OCI-M2 (cell line): ENCODE results near the gene ARMC2.
"Not testable (repeated sequence)": the region's sequence is repeated elsewhere in the genome, so short reads cannot be mapped to it uniquely, and the experiment has no call there.

Source experiments
- DNase-seq: peaks from one replicate; lab custom pipeline; 2025; ENCODE audit not compliant: unreplicated experiment; lab: John Stamatoyannopoulos, UW

The ARMC2 gene

DNA sequence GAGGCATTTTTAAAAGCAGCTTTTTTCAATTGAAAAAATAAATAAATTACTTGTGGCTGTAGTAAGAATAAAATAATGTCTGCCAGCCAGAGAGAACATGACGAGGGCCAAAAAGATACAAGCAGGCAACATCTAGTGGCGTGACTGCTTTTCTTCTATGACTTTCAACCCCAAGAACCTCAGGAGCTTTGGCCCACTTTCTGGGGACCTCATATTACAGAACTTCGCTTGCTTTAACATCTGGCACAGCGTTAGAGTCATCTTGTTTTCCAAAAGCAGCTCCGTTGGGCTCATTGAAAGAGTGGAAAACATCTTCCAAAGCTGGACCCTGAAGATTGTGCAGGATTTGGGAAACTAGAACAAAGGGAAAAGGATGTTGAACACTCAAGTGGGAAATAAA is 67.0 kb downstream of the ARMC2 start:
- DNase-seq = no peak

DNA sequence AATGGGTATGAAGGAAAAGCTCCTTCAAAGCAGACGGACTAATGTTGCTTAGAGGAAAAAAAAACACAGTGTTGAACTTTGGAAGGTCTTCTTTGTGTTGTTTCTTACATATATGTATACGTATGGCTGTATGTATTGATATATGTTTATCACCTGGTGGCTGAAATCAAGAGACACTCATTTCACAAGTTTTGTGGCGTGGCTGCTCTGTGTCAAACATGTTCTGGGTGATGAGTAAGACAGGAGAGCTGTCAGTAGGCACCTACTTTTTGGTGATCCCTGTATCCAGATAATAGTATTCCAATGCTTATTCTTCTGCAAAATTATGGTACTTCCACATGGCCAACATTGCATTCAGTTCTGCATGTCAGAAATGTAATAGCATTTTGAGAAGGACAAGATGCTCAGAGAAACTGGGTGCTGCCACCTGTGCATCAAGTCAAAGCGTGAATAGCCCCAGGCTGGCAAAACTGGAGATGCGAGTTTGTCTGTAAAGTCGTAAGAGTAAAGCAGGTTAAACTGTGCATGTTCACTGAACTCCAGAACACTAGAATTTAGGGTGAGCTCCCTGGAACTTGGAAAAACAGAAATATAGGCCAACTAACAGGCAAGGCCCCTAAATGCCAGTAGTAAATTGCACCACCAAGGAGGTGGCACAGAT is 67.9 kb downstream of the ARMC2 start:
- DNase-seq = no peak

DNA sequence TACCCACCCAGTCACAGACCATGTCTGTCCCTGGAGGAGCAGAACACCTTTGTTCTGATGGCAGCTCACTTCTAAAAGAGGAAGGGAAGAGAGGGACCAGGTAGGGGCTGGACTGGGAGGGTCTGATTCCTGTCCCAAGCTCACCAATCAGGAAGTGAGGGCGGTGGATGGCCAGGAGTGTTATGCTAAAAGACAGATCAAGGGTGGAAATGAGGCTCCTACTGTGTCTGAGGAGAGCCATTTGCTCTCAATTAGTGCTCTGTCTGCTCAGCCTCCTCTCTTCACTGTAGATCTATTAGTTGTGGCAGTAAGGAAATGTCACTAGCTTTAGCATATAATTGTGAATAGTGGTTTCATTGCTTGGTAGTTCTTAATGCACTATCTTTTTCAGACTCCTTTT is 72.5 kb downstream of the ARMC2 start:
- DNase-seq = no peak

DNA sequence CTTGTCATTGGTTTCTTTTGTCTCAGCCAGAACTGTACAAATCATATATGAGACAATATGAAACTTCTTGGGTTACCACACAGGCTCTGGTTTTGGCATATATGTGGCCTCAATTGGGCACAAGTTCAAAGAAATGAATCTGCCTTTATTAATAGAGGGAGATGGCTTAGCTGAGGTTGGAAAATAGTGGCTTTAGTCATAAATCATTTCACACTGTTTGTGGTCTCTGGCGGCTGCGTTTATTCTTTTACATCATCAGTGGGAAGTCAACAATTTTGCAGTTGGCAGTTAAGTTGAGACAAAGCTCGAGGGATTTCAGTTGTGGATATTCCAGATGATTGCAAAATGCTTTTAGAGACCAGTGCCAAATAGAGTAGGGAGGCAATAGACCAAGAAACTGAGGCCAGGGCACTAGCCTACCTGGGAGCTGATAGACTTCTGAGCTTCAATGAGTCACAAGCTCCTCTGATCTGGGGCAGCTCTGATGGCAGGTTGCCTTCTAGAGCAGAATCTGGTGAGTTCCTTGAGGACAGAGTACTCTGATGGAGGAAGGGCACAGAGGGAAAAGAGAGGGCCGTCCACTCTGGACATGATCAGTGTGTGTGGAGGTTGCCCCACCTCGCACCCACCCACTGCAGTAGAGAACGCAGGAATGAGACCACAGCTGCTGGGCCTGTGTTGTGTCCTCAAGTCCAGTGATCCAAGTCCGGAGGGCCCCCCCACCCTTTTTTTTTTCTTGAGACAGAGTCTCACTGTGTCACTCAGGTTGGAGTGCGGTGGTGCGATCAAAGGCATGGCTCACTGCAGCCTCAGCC is 73.5 kb downstream of the ARMC2 start:
- no peak for DNase-seq

DNA sequence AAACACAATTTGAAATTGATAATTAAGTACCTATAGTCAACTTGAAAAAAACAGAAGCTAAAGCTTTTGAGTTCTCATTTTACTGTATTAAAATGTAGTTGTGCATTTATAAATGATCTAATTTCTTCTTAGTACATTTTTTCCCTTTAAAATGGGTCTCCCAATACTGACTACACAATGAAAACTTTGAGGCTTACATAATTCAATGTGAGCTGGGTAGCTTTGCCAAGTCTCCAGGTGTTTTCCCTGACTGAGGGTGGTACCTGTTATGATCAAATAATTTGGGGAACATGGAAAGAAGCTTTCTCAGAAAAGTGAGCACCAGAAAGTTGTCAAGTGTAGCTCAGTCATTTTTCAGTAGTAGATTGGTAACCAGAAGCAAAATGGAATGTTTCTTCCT is 74.3 kb downstream of the ARMC2 start:
- DNase-seq = no peak

DNA sequence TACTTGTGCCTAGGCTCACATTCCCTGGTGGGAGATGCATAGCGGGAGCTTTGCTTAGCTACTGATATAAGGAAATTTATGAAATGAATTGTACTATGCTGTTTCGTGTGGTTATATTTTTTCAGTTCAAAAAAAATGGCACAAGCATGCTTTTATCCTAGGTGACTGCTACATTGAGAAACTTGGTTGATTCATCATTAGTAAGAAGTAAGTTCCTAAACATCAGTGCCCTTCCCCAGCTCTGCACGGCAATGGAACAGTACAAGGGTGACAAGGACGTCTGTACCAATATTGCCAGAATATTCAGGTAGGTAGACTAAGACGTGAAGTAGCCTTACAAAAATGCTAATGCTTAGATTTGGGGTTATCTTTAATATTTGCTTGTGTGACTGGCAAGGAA is 79.7 kb downstream of the ARMC2 start:
- DNase-seq = no peak

DNA sequence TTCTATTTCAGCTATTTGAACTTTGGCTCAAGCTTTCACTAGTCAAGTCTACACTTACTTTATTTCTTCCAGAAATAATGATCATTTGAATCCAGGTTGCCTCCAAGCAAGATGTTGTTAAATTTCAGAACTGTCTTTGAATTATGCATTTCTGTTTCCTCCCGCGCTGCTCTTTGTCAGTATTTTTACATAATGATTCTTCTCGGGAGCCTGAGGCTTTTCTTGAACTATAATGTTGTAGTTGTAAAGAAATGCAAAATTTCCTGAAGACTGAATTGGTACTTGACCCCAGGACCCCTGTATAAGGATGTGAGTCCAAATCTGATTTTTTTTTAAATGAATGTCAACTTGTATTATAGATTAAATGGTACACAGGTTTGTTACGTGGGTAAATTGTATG is 80.4 kb downstream of the ARMC2 start:
- DNase-seq = no peak

DNA sequence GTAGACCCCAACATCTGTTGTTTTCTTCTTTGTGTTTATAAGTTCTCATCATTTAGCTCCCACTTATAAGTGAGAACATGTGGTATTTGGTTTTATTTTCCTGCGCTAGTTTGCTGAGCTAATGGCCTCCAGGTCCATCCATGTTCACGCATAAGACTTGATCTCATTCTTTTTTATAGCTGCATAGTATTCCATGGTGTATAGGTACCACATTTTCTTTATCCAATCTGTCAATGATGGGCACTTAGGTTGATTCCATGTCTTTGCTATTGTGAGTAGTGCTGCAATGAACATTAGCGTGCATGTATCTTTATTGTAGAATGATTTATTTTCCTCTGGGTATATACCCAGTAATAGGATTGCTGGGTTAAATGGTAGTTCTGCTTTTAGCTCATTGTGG is 82.9 kb downstream of the ARMC2 start:
- not testable (repeated sequence) for DNase-seq

DNA sequence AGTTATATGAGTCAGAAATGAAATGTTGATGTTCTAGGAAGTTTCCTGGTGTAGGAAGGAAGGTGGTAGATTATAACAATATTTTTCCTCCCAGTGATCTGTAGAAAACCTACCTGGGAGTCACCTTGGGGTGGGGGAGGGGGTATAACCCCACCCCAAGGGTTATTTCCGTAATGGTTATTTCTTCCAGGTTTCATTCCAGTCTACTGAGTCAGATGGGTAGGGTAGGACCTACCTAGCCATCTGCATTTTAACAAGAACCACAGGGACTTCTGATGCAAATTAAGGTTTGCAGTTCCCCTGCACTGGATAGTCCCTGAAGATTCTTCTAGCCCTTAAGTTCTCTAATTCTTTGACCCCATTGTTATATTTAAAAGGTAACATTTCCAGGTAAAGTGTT is 88.9 kb downstream of the ARMC2 start:
- no peak for DNase-seq

DNA sequence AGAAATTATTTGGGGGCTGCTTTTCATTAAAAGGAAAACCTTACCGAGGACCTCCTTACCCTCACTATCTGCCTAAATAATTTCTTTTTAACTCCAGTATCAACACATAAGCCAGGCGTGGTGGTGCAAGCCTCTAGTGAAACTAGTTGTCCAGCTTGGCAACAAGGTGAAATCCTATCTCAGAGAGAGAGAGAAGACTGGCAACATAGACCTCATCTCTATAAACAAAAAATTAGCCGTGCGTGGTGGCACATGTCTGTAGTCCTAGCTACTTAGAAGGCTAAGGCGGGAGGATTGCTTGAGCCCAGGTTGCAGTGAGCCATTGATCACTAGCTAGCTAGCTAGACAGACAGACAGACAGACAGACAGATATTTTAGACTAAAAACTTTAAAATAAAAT is 92.5 kb downstream of the ARMC2 start:
- DNase-seq = no peak

DNA sequence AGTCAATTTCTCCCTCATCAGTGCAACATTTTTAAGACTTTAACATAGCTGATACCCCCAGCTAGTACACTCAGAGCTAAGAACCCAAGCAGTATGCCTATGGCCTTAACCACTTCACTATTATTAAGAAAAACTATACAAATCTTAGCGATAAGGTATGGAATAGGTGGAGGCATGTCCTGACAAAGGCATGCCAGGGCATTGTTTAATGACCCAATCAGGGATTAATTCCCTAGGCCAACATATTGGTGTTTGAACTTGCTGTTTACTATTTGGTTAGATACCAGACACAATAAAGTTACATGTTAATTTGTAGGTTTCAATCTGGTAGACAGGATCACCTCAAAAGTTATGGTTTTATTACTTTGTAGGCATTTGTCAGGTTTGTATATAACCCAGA is 93.1 kb downstream of the ARMC2 start:
- no peak for DNase-seq

DNA sequence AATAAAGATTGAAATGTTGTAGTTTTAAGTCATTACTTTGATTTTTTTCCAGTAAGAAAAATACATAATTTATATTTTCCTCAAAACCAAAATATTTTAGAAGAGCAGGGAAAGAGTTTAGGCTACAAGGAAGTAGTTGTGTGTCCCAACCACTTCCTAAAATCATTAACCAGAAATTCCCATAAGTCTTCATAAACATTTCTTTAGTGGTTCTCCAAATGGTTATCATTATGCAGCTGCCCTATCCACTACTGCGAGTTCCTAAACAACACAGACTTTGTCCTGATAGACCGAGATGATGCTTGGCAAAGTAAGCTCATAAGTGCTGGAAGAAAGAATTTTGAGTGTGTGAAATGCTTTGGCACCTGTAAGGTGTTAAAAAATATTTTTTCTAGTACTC is 93.6 kb downstream of the ARMC2 start:
- DNase-seq = no peak

DNA sequence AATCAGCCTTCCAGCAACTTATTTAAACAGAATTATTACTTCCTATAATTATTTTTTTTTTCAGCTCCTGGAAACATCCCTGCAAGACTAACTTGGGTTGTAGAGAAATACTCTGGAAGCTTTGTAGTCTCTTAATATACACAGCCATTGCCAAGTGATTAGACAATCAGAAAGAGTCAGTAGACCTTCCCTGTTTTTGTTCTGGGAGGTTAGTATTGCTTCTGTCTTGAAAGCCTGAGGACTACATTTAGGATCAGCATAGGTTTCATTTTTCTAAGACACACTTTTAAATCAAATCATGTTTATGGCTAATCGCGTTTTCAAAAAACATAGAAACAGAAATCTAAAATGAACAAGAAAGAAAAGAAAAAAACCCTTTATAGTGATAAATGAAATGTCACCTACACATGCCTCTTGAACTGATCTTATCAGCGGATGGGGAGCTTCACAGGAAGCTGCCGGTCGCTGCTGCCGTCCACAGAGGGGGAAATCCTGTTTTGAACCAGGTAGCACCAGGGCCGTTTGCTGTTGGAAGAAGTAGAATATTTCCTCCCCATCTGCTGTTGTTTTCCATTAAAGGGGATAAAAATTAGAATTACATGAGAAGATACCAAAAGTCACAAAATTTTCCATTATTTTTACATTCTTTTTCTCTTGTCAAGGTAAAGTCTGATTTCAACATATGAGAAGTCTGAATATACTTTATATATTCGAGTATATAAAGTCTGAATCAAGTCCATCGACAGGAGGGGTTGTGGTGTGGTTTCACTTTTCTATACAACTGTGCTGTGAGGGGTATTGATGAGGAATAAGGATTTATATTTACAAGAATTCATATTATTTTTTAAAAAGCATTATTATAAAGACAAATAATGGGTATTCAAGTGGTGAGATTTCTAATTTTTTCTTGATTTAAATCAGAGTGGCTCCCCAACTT is 94.6 kb downstream of the ARMC2 start:
- no peak for DNase-seq

DNA sequence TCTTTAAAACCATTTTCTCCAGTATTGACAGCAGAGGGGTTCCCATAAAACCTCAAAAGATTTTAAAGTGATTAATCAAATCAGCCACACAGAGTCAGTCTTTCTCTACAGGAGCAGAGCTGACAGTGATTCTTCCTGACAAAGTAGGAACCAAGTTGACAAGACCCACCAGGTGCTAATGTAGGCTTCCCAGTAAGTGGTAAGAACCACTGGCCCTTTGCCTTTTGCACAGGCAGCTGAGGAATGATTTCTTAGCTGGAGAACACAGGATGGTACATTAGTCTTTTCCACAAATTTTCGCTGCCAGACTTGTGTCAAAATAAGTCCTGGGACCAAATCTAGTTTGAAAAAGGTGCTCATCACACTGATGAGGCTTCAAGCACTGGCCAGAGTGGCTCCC is 95.8 kb downstream of the ARMC2 start:
- no peak for DNase-seq

DNA sequence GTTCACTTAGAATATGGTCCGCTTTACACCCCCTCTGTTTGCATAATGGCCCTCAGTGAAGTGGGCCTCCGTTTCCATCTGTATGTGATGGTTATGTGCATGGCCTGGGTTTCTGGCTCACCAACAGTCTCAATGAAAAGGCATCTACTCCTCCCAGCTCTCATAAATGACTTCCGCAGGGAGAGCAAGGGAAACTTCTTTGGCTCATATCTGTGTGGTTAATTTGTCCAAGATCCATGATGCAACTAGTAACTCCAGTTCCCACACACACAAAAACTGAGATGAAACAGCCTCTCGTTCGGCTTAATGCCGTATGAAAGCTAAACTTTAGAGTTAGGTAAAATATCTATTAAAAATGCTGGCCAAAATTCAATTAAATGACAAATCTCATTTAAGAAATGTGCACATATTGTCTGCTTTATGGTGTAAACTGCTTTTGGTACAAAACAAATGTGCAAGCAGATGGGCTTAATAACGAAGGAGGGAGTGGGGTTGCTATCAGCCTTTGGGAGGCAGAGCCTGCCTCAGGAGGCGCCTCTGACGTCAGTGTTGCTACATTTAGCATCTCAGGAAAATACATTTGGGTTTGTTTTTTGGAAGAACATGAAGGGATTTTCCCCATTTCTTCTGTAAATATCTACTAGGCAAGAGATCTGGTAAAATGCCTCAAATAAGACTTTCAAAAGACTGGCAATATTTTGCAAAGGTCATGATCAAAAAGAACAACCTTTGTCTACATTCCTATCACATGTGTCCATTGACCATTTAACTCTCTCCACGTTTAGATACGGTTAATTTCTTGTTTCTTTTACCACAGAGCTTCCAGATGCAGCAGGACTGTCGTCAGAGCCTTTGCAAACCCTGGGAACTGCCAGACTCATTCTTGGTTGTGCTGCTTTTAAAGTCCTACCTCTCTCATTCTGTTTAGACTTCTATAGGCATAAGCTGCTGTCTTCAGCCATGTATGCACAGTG is 96.8 kb downstream of the ARMC2 start:
- DNase-seq = no peak

DNA sequence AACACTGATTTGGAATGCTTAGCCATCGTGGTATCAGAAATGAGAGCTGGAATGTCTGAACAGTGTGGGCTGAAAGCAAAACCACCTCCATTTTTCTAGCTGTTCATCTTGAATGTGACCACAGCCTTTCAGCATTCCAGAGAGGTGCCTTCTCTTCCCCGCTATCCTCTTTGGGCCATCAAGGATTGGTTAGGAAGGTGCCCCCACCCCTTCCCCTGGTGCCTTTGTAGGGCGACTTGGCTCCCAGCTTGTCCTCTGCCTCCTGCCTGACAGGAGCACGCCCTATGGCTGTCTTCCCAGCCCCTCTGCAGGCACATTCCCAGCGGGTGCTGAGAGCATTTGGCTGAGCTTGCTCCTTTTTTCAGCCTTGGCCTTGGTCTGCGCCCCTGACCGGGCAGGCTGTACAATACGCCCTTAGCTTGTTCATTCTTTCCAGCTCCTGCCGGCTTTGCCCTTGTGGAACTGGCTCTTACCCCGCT is 97.5 kb downstream of the ARMC2 start:
- no peak for DNase-seq

DNA sequence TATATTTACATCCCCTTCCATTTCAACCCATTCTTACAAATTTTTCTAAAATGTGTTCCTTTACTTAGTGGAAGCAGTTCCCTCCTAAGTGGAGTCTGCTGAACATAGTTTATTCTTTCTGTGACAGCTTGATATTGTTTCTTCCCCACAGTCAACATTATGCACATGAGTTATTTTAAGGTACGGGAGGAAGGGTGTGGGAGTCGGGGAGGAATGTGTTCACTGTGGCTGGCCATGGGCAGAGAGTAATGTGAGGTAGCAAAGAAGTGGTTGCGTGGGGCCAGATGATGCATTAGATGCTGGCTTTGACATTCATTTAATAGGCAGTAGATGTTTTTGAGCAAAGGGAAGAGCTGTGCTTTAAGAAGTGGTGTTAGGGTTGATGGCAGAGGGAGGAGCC is 98.5 kb downstream of the ARMC2 start:
- DNase-seq = no peak

DNA sequence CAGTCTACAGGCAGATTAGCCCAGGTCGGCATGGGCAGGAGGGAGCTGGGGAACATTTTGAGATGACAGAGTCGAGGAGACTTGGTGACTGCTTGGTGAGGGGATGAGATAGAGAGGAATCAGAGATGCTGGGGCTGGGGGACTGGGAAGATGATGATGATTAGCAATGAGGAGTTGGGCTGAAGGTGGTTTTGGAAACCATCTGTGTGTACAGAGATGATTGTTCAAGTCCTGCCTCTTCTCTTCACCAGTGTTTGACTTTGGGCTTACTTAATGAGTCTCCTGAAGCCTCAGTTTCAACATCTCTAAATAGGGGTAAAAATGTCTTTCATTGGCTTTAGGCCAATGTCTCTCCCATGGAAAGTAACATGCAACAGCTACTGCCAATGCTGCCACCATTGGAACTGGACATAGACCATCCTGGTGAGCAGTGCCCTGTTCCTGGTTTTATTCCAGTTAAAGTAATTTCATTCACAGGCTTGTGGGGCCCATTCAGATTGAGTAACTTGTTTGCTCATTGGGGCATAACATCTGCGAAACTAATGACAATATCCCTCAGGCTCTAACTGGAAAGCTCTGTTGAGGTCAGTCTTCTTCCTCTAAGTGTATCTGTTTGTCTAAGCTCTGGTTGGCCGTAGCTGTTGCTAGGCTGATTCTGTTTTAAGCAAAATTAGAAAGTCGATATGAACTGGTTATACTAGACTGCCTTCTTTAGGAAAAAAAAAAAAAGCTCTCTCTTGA is 99.1 kb downstream of the ARMC2 start:
- no peak for DNase-seq

DNA sequence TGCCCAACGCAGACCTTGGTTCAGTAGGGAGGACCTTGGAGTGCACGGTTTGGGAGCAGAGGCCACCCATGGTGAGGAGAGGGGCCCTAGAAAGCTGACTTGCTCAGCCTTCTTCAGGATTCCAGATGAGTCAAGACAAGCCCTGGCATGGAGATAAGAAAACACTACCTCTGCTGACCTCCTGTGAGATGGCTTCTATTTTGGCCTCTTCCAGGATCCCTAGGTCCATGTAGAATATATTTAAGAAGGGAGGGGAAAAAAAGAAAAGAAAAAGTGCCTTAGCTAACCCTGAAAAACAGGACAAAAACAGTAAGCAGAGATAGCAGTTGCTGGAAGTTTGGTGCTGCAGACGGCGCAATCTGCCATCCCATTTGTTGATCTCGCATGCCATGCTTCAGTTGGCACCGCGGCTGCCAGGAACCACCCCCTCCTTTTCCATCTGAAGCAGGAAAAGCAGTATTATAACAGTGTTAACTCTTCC is 100.0 kb downstream of the ARMC2 start:
- no peak for DNase-seq
